HepG2 (cell line): ENCODE data around the gene HTRA2. TPM values are rescaled to one million over a fixed set of nuclear protein-coding genes. Genes with fewer than 3 reads are reported as not detected.

ENCODE experiments used
- FOXO1 ChIP-seq: sonication (generic); formaldehyde crosslinking; IDR thresholded peaks from 2 replicates; pipeline ENCODE4 v1.4.0; 2020; ENCODE audit warnings: missing genetic modification reagents
- IKZF5 ChIP-seq: IDR thresholded peaks from 2 replicates; pipeline ENCODE4 v1.6.1; 2018; ENCODE audit warnings: missing genetic modification reagents, mild to moderate bottlenecking, missing compliant biosample characterization
- KMT2A ChIP-seq: sonication (generic); formaldehyde crosslinking; IDR thresholded peaks from 2 replicates; pipeline ENCODE4 v1.4.0; 2020; ENCODE audit warnings: missing genetic modification reagents
- MTA1 ChIP-seq: sonication (generic); formaldehyde crosslinking; IDR thresholded peaks from 2 replicates; pipeline ENCODE4 v1.4.0; 2020; ENCODE audit warnings: missing genetic modification reagents, mild to moderate bottlenecking, borderline replicate concordance
- PTBP1 ChIP-seq: fragments of 200-400 bp; formaldehyde crosslinking; IDR thresholded peaks from 2 replicates; pipeline ENCODE4 v1.6.1; 2018; ENCODE audit warnings: low read length, low read depth; ENCODE audit not compliant: poor library complexity, severe bottlenecking
- TRAFD1 ChIP-seq: sonication (generic); formaldehyde crosslinking; IDR thresholded peaks from 2 replicates; pipeline ENCODE4 v1.5.1; 2020; ENCODE audit warnings: missing genetic modification reagents, mild to moderate bottlenecking, borderline replicate concordance
- TSC22D2 ChIP-seq: sonication (generic); formaldehyde crosslinking; IDR thresholded peaks from 2 replicates; pipeline ENCODE4 v1.5.1; 2020; ENCODE audit warnings: missing genetic modification reagents, mild to moderate bottlenecking, borderline replicate concordance
- ZBTB44 ChIP-seq: sonication (generic); formaldehyde crosslinking; IDR thresholded peaks from 2 replicates; pipeline ENCODE4 v1.4.0; 2020; ENCODE audit warnings: missing genetic modification reagents
- ZNF230 ChIP-seq: sonication (generic); formaldehyde crosslinking; IDR thresholded peaks from 2 replicates; pipeline ENCODE4 v1.4.0; 2020; ENCODE audit warnings: mild to moderate bottlenecking, missing genetic modification reagents
- ZNF263 ChIP-seq: sonication (generic); formaldehyde crosslinking; IDR thresholded peaks from 2 replicates; pipeline ENCODE4 v1.4.0; 2020; ENCODE audit warnings: missing genetic modification reagents
- ZNF275 ChIP-seq: sonication (generic); formaldehyde crosslinking; IDR thresholded peaks from 2 replicates; pipeline ENCODE4 v1.8.0; 2022; ENCODE audit warnings: missing genetic modification reagents, mild to moderate bottlenecking, inconsistent platforms, borderline replicate concordance
- ZNF282 ChIP-seq: fragments of 450-650 bp; IDR thresholded peaks from 2 replicates; pipeline ENCODE4 v1.6.1; 2018; ENCODE audit not compliant: partially characterized antibody
- ZNF550 ChIP-seq: sonication (generic); formaldehyde crosslinking; IDR thresholded peaks from 2 replicates; pipeline ENCODE4 v1.4.0; 2020; ENCODE audit warnings: mild to moderate bottlenecking, missing genetic modification reagents, borderline replicate concordance
- ZSCAN25 ChIP-seq: sonication (generic); formaldehyde crosslinking; IDR thresholded peaks from 2 replicates; pipeline ENCODE4 v1.8.0; 2022; ENCODE audit warnings: mild to moderate bottlenecking, missing genetic modification reagents
- polyA plus RNA-seq, 8 experiments: library from polyadenylated mRNA; depleted of rRNA in 3 of 8; stranded (reverse) in 7 of 8; unstranded in 1 of 8; fragments of >200 nt; fragmentation: Illumina TruSeq in 4 of 8; extraction: Trizol in 4 of 8; gene quantifications; 2 replicates each; pipeline versions ENCODE4 v1.2.1 to v1.2.3, GENCODE V29; 2011 to 2016; ENCODE audit warnings: low read depth in 4 of 8, missing spikeins in 1 of 8, mixed read lengths in 1 of 8; ENCODE audit not compliant: insufficient read depth in 1 of 8
- total RNA-seq, 5 experiments: library from RNA; depleted of rRNA; stranded (reverse); fragments of >200 nt; fragmentation: Illumina TruSeq; extraction: Trizol; gene quantifications; 2 replicates each; pipeline ENCODE4 v1.2.3, GENCODE V29; 2016; ENCODE audit warnings: low read depth in 1 of 5
- TF ChIP-seq, protein P1 (sequence below): sonication (generic); formaldehyde crosslinking; IDR thresholded peaks from 2 replicates; pipeline ENCODE4 v1.5.0; 2020; ENCODE audit warnings: missing genetic modification reagents
- TF ChIP-seq, protein P2 (sequence below): sonication (generic); formaldehyde crosslinking; IDR thresholded peaks from 2 replicates; pipeline ENCODE4 v1.5.0; 2020; ENCODE audit warnings: mild to moderate bottlenecking, missing genetic modification reagents
- TF ChIP-seq, protein P3 (sequence below): sonication (generic); formaldehyde crosslinking; IDR thresholded peaks from 2 replicates; pipeline ENCODE4 v1.5.1; 2020; ENCODE audit warnings: missing genetic modification reagents, mild to moderate bottlenecking, borderline replicate concordance

HTRA2 gene
- total and polyA plus RNA-seq, 2 of the 13 experiments (the other 11 are each of a cell fraction or from before 2014, with no cell fraction given), result 47.7 to 50.3 TPM

- TF ChIP-seq ZNF275 (CRISPR knock-in tag) (no peak), PTBP1 (peak; percentile 77), FOXO1 (CRISPR knock-in tag) (0 out of 2 replicates have a peak, but pooled peaks have one; percentile 13), ZNF263 (CRISPR knock-in tag) (peak; percentile 27; the same call in 1 of the 2 replicates), KMT2A (CRISPR knock-in tag) (no peak), MTA1 (CRISPR knock-in tag) (no peak), IKZF5 (CRISPR knock-in tag) (0 out of 2 replicates have a peak, but pooled peaks have one; percentile 19), TSC22D2 (no peak), ZNF282 (no peak), TRAFD1 (no peak), ZNF550 (no peak), ZSCAN25 (CRISPR knock-in tag) (no peak), ZBTB44 (no peak), ZNF230 (CRISPR knock-in tag) (no peak)
- TF ChIP-seq, protein P1, sequence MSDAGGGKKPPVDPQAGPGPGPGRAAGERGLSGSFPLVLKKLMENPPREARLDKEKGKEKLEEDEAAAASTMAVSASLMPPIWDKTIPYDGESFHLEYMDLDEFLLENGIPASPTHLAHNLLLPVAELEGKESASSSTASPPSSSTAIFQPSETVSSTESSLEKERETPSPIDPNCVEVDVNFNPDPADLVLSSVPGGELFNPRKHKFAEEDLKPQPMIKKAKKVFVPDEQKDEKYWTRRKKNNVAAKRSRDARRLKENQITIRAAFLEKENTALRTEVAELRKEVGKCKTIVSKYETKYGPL (CRISPR knock-in tag), result no peak
- TF ChIP-seq, protein P2, sequence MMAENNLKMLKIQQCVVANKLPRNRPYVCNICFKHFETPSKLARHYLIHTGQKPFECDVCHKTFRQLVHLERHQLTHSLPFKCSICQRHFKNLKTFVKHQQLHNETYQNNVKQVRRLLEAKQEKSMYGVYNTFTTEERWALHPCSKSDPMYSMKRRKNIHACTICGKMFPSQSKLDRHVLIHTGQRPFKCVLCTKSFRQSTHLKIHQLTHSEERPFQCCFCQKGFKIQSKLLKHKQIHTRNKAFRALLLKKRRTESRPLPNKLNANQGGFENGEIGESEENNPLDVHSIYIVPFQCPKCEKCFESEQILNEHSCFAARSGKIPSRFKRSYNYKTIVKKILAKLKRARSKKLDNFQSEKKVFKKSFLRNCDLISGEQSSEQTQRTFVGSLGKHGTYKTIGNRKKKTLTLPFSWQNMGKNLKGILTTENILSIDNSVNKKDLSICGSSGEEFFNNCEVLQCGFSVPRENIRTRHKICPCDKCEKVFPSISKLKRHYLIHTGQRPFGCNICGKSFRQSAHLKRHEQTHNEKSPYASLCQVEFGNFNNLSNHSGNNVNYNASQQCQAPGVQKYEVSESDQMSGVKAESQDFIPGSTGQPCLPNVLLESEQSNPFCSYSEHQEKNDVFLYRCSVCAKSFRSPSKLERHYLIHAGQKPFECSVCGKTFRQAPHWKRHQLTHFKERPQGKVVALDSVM (CRISPR knock-in tag), result no peak
- TF ChIP-seq, protein P3, sequence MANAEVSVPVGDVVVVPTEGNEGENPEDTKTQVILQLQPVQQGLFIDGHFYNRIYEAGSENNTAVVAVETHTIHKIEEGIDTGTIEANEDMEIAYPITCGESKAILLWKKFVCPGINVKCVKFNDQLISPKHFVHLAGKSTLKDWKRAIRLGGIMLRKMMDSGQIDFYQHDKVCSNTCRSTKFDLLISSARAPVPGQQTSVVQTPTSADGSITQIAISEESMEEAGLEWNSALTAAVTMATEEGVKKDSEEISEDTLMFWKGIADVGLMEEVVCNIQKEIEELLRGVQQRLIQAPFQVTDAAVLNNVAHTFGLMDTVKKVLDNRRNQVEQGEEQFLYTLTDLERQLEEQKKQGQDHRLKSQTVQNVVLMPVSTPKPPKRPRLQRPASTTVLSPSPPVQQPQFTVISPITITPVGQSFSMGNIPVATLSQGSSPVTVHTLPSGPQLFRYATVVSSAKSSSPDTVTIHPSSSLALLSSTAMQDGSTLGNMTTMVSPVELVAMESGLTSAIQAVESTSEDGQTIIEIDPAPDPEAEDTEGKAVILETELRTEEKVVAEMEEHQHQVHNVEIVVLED (CRISPR knock-in tag), result no peak; the same call in 1 of the 2 replicates
Measured at GRCh38 chr2:74512744-74513604, 16.8 kb upstream of the HTRA2 start (continued).
